ENCODE results near the gene BLMH. TPM values are rescaled to one million over a fixed set of nuclear protein-coding genes. Genes with fewer than 3 reads are reported as not detected.

The BLMH gene, protein sequence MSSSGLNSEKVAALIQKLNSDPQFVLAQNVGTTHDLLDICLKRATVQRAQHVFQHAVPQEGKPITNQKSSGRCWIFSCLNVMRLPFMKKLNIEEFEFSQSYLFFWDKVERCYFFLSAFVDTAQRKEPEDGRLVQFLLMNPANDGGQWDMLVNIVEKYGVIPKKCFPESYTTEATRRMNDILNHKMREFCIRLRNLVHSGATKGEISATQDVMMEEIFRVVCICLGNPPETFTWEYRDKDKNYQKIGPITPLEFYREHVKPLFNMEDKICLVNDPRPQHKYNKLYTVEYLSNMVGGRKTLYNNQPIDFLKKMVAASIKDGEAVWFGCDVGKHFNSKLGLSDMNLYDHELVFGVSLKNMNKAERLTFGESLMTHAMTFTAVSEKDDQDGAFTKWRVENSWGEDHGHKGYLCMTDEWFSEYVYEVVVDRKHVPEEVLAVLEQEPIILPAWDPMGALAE
- polyA plus RNA-seq (2011; rRNA removed) (10.7 and 13.9 TPM in 2 replicates), polyA minus RNA-seq (2011; rRNA and poly(A)+ RNA removed) (8.2 and 12.8 TPM in 2 replicates)

- TF ChIP-seq, protein P1, sequence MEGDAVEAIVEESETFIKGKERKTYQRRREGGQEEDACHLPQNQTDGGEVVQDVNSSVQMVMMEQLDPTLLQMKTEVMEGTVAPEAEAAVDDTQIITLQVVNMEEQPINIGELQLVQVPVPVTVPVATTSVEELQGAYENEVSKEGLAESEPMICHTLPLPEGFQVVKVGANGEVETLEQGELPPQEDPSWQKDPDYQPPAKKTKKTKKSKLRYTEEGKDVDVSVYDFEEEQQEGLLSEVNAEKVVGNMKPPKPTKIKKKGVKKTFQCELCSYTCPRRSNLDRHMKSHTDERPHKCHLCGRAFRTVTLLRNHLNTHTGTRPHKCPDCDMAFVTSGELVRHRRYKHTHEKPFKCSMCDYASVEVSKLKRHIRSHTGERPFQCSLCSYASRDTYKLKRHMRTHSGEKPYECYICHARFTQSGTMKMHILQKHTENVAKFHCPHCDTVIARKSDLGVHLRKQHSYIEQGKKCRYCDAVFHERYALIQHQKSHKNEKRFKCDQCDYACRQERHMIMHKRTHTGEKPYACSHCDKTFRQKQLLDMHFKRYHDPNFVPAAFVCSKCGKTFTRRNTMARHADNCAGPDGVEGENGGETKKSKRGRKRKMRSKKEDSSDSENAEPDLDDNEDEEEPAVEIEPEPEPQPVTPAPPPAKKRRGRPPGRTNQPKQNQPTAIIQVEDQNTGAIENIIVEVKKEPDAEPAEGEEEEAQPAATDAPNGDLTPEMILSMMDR (IDR thresholded peaks at IDR 0.05; ENCODE audit: insufficient read depth, low read depth, low read length), result no peak
- Histone ChIP-seq H3K36me3 (ENCODE audit: control insufficient read depth, insufficient read depth, low read length) (peaks cover 3% of the 10 kb centered on the region), H3K4me3 (ENCODE audit: low read depth, low read length) (peak within 1 kb of the TSS; percentile 62), H3K27me3 (ENCODE audit: control insufficient read depth, insufficient read depth, low read length) (no peaks in the 10 kb centered on the region)
- ChIA-PET POLR2A (interaction anchor here (0.7 kb wide), 1 partner anchor 794 kb away, joined by 4 read pairs; no protein-coding TSS in a partner anchor), CTCF (interaction anchor here (1.1 to 1.5 kb wide), 3 partner anchors 48 to 187 kb away, joined by 3 to 11 read pairs (median 6); no protein-coding TSS in a partner anchor)
- DNase-seq (ENCODE audit: low read depth), result peak; percentile 25
Measured at GRCh38 chr17:30291543-30292285, at the start of gene BLMH. Gene BLMH (minus strand): TSS chr17:30291944. CDS start chr17:30291819, 125 bp downstream.

- ChIA-PET POLR2A (interaction anchor here (0.6 kb wide), 1 partner anchor 202 kb away, joined by 3 read pairs; no protein-coding TSS in a partner anchor), CTCF (interaction anchor here (0.7 to 3.1 kb wide), 29 partner anchors 9 to 474 kb away, joined by 3 to 22 read pairs (median 5); partner anchors contain the start of genes BLMH and GOSR1)
- DNase-seq (ENCODE audit: low read depth), result no peak
- no peaks in the 10 kb centered on the region for H3K27me3 ChIP-seq (ENCODE audit: control insufficient read depth, insufficient read depth, low read length)
- no peaks in the 10 kb centered on the region for H3K36me3 ChIP-seq (ENCODE audit: control insufficient read depth, insufficient read depth, low read length)
- no peak overlapping the region for H3K4me3 ChIP-seq (ENCODE audit: low read depth, low read length)
- TF ChIP-seq, protein P1 (IDR thresholded peaks at IDR 0.05; ENCODE audit: insufficient read depth, low read depth, low read length), result no peak
Measured at GRCh38 chr17:30340801-30341356, 49.1 kb upstream of the BLMH start.

DNA sequence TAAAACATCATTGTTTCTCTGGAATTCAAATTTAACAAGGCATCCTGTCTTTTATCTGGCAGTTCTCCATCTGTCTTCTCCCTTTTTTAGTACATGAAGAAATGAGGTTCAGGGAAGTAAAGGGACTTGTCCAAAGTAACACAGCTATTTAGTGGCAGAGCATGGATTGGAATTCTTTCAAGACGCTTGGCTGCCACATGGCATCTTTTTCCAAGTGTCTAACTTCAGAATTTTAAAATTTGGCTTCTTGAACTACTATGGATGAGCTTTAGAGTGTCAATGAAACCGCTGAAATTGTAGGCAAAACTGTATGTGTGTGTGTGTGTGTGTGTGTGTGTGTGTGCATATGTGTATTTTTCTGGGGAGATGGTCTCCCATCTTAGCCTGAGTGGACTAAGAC, 47.3 kb upstream of the BLMH start:
- ChIA-PET POLR2A (no interaction called here), CTCF (interaction anchor here (0.6 to 4.3 kb wide), 11 partner anchors 12 to 383 kb away, joined by 3 to 22 read pairs (median 10); partner anchors contain the start of gene GOSR1)
- TF ChIP-seq, protein P1 (IDR thresholded peaks at IDR 0.05; ENCODE audit: insufficient read depth, low read depth, low read length), result no peak
- Histone ChIP-seq H3K4me3 (ENCODE audit: low read depth, low read length) (no peak overlapping the region), H3K27me3 (ENCODE audit: control insufficient read depth, insufficient read depth, low read length) (no peaks in the 10 kb centered on the region), H3K36me3 (ENCODE audit: control insufficient read depth, insufficient read depth, low read length) (no peaks in the 10 kb centered on the region)
- no peak for DNase-seq (ENCODE audit: low read depth)

DNA sequence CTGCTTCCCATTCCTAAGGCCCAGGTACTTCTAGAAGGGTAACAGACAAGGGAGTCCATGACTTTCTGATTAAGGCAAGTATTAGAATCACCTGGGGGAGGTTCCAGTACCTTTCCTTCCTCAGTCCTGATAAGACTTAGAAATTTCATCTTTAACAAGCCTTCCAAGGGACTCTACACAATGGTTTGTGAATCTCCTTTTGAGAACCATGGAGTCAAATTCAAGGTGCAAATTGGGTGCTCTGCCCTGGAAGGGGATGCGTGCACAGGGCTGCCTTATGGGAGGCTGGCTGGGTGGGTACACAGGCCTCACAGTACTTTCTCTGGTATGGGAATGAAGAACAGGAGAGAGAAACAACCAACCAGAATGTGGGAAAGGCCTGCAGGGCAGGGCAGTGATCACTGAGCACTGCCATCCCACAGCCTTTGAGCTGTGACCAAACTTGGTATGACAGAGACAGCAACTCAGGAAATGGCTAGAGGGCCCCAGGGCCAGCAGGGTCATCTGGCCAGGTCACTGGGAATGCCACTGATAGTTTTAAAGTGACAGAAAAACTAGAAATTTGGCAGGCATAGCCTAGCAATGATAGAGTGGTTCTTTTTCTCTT, 45.8 kb upstream of the BLMH start:
- CTCF ChIA-PET, result interaction anchor here (0.7 to 4.3 kb wide), 7 partner anchors 8 to 232 kb away, joined by 3 to 20 read pairs (median 5); no protein-coding TSS in a partner anchor
- no peak for DNase-seq (ENCODE audit: low read depth)
- POLR2A ChIA-PET, result no interaction called here
- TF ChIP-seq, protein P1 (IDR thresholded peaks at IDR 0.05; ENCODE audit: insufficient read depth, low read depth, low read length), result no peak
- Histone ChIP-seq H3K27me3 (ENCODE audit: control insufficient read depth, insufficient read depth, low read length) (no peaks in the 10 kb centered on the region), H3K36me3 (ENCODE audit: control insufficient read depth, insufficient read depth, low read length) (no peaks in the 10 kb centered on the region), H3K4me3 (ENCODE audit: low read depth, low read length) (no peak overlapping the region)
